GM18909 (cell line): ENCODE measurements around the gene PYROXD2.
"Not testable (repeated sequence)": the region's sequence is repeated elsewhere in the genome, so short reads cannot be mapped to it uniquely, and the experiment has no call there.

Experiments used
- ATAC-seq: cut with Tn5 transposase; IDR thresholded peaks from one replicate; pipeline ENCODE4 v1.9.1; 2021; ENCODE audit warnings: mild to moderate bottlenecking; ENCODE audit not compliant: unreplicated experiment, poor library complexity

PYROXD2 gene

DNA sequence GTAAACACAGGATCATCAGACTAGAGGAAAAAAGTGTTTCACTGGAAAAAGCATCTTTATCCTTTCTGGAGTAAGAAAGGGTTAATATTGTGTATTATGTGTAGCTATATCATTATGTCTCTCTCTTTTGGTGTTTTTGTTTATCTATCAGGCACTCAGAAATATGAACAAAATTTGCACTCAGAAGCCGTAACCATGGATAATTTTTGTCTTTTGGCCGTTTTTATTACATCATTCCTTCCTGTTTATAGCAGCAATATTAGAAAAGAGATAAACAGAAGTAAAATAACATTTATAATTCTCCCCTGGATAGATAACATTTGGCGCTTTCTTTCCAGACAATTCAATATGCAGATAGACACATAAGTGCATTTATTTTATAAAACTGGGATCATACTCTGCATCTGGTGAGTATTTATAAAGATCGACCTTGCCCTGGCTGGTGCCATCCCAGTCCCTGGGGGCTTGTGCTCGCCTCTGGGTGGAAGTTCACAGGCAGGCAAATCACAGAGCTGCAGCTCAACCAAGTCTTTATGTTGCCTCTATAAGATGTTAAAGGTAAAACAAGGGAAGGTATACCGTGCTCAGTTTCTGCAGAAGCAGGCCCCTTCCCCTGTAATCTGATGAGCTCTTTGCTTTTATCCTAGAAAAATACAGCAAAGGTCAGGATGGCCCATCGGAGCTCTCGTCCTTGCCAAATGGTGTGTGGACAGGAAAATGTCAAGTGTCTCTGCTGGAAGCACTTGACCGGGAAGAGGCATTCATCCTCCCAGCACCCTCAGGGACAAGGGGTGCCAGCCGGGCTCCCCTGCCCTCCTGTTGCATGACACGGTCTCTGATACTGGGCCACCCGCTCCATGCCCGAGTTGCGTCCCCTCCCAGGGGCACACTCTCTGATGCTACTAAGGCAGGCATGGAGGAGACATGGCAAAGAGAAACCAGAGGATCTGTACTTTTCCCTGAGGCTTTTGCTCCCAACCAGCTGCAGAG, 43.9 kb downstream of the PYROXD2 start:
- ATAC-seq = no peak

GRCh38 chr10:98369801-98370200, 45.2 kb downstream of the PYROXD2 start:
- ATAC-seq = no peak

GRCh38 chr10:98368644-98369043, 46.3 kb downstream of the PYROXD2 start:
- no peak for ATAC-seq

DNA sequence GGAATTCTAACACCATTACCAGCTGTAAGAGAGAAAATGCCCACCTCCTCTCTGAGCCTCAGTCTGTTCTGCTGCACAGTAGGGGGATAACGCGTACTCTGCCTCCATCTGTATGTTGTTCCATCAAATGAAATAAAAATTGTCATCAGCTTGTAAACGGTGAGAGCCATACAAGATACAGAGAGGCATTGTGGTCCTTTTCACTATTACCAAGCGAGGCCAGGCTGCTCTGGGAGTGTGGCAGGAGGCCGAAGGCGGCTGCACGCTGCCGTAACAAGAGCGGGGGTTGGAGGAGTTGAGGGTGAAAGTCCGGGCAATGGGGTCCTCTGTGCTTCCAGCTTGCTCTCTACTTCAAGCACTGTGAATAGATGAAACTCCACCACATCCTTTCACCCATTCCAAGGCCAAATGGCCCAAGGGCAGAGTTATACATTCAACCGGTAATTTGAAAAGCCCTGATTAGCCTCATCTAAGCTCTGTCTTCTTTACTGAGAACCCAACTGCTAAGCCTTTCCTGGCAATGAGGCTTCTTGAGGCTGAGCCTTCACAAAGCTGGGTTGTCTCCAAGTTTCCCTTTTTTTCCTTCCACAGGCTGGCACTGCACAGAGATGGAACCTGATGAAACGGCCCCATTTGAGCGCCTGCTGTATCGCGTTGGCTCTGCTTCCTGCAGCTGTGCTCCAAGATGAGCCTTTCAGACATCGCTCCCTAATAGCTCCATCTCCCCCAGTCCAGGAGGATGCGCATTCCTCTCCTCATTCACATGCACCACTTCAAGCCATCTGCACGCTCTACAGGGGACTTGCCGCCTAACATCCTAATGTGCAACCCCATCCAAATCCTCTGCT, 47.2 kb downstream of the PYROXD2 start:
- ATAC-seq = no peak

DNA sequence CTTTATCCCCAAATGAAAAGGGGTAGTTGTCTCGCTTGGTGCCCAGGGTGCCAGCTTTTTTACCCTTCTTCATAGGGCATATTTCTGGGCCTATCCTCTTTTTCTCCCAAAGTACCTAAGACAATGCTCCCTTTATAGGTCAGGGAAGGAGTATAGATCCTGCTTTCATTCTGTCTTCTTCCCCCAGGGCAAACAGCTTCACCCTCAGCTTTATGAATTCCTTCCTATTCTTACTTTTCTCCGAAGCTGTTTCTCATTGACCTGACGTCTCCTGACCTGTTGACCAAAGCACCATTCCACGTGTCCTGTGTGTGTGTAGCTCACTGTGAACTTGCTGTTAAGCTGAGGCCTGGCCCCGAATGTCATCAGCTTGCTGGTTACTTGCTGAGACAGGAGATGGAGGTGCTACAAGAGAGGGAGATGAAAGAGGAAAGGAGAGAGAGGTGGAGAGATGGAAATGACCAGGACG, 48.9 kb downstream of the PYROXD2 start:
- no peak for ATAC-seq

DNA sequence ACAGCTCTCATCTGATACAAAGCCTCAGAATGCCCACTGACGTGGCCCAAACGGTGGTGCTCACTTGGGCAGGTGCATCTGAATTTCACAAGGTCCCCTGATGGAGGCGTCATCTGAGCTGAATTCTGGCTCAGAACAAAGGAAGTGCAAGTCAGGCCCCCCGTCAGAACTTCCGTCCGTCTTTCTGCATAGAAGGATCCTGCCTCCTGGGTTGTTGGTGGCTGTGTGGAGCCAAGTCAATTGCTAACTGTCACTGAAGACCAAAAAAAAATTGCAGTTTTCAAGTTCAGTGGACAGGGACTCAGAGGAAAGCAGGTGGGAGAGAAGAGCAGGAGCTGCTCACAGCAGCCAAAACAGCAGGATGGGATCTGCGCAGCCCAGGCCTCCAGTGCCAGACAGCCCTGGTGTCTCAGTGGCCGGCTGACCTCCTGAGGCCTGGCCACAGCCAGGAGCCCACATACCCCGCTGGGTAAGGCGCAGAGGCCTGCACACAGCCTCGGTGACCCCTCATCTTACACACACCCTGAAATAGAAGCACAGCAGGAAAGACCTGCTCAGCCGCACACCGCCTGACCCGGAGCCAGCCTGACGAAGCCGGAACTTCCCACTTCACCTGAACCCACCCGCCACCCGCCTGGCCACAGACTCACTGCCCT, 49.4 kb downstream of the PYROXD2 start:
- ATAC-seq = no peak

GRCh38 chr10:98364432-98365102, 50.4 kb downstream of the PYROXD2 start:
- no peak for ATAC-seq

DNA sequence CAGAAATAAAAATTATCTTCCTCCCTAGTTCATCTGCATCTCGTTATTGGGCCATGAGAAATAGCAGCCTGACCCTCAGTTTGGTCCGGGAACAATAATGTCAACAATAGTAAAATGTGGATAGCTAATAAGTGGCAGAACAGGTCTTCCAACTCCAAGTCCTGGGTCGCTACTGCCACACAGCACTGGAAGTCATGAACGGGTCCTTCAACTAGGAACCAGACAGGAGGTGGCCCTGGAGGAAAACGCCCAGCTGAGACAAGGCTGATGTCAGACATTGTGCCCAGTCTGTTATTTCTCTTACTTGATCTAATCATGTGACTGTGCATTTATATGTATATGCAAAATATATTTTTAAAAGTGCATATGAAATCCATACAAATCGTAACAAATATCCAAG, 51.8 kb downstream of the PYROXD2 start:
- no peak for ATAC-seq

DNA sequence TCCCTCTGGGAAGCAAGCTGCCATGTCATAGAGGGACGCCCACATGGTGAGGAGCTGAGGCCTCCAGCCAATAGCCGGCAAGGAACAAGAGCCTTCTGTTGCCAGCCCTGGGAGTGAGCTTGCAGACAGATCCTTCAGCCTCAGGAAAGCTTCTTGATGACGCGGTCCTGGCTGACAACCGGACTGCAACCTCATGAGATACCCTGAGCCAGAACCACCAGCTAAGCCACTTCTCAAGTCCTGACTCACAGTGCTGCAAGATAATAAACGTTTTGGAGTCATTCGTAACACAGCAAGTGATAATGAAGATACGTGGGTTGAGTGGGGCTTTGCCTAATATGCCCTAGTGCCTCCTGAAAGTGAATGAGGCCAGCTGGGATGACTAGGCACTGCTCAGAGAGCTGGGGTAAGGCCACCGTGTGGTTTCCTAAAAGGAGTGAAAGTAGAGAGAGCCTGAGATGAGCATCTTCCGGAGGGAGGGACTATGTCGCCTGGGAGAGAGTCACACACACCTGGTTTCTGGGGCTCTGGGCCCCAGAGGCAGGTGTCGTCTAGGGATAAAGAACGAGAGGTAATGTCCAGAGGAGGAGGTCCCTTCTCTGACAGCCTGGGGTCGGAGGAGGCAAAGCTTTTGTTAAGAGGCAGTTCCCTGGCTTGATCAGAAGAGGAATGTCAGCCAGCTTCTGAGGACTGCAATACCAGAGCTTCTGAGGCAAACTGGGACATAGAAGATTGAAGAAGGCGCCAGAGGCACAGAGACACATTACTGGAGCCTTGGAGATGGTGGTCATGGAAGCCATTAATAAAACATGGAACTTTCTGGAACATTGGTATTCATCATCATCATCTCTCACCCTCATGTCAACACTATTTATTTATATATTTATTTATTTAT, 53.6 kb downstream of the PYROXD2 start:
- ATAC-seq = peak; percentile 97

- ATAC-seq = no peak
Observed at GRCh38 chr10:98357194-98357822, 57.7 kb downstream of the PYROXD2 start.

DNA sequence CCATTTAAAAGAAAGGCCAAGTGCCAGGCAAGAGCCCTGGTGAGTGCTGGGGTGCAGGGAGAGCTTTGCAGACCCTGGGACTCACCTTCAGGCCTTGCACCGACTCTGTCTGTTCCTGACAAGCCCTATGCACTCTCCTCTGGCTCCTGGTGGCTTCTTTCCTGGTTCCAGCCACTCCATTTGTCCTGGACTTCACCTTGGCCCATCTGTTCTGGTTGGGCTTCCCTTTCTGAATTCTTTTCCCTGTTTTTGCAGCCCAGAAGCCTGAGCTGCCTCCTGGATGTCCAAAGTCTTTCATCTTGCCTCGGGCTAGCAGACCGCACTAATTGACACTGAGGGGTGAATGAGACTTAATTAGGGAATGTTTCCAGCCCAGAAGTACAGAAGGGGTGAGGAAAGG, 60.5 kb downstream of the PYROXD2 start:
- ATAC-seq = no peak

DNA sequence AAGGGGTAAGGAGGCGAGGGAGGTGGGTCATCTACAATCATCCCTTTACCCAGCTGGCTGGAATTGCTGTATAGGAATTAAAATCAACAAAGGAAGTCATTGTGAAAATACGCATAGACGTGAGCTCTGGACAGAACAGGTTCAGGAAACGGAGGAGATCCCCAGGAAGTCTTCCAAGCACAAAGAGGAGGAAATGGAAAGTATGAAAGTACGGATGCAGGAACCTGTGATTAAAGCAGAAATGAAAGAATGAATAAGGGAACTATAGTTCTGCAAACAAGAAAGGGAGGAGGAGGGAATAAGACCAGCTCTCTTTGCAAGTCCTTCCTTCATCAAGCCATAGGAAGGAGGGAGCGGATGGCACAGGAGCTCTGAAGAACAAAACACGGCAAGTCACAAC, 61.8 kb downstream of the PYROXD2 start:
- no peak for ATAC-seq

DNA sequence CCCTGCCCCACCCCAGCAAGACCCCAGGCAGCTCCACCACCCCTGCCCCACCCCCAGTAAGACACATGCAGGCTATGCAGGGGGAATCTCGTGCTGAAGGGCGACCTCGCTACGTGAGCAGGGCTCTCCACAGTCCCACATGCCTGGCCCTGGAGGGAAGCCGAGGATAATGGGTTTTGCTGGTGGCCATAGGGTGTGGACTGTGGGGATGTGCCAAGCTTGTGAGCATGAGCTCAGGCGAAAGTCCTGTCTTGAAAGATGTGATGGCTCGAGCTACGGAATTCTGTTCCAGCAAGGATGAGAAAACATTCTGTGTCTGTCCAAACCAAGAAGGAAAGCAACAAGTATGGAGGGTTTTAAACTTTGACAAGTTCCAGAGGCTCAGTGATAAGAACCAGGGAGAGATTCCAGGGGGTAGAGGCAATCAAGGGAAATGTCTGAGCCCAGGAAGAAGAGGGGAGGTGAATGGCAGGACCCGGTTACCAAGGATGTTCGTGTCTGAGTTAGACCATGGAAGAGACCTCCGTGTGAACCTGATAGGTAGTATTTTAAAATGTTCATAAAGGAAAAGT, 63.1 kb downstream of the PYROXD2 start:
- no peak for ATAC-seq

DNA sequence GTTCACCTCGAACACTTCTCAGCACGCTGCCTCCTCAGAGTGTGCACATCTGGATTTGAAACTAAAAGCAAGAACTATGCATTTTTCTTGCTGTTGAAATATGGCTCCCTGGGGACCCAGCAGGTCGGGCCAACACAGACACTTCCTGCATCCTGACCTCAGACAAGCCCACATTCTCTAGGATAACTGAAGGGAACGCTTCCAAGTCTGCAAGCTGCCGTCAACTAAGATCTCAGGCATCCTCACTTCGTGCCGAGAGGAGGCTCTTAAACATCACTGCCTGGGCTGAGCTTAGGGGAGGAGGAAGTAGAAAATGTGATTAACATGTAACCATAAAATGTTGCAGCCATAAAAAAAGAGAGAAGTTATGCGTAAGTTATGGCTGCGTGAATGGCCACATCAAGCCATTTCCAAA, 65.5 kb downstream of the PYROXD2 start:
- ATAC-seq = peak; percentile 65

GRCh38 chr10:98346847-98347246, 68.1 kb downstream of the PYROXD2 start:
- ATAC-seq = no peak

DNA sequence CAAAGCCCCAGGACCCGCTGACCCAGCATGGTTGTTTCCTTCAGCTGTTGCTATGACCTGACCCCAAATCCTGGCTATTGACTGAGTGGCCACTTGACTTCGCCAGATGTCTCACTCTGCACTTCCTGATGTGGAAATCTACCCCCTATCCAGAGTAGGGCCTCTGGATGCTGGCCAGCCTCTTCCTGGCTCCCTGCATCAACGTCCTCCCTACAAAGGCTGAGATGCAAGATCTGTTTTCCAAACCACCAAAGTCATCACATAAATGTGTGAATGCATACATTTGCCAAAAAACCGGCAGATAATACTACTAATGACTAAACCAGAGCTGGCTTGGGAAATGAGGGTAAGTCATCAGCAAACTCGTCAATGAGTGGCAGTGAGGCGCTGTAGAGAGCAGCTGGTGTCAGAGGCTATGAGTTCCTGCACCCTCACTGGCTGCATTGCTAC, 70.4 kb downstream of the PYROXD2 start:
- ATAC-seq = no peak

DNA sequence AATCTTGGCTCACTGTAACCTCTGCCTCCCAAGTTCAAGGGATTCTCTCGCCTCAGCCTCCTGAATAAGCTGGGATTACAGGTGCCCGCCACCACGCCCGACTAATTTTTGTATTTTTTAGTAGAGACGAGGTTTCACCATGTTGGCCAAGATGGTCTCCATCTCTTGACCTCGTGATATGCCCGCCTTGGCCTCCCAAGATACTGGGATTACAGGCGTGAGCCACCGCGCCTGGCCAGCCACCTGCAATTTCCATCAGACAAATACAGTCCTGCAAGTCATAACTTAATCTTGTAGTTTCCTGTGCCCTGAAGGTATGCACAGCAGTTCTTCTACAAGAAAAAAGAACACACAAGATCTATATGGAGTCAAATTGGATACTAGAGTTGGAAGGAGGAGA, 73.3 kb downstream of the PYROXD2 start:
- ATAC-seq = not testable (repeated sequence)

DNA sequence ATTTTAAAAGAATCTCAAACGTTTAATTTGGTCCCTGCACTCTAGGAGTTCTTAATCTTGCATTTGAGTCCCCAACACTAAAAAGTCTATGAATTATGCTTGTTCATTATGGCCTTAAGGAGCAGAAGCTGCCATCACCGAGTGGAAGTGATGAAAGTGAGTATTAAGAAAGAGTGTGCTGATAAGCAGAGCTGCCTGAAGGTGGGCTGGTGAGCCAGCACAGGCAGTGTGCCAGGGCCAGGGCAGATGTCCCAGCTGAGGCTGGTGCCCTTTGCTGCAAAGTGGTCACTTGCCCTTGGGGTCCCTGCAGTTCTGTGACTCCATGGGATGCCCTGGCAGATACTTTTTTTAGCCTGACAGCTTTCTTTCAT, 74.1 kb downstream of the PYROXD2 start:
- no peak for ATAC-seq
